Osteocyte (in vitro differentiated cells): ENCODE results near the gene NUP37. TPM values are rescaled to one million over a fixed set of nuclear protein-coding genes. Genes with fewer than 3 reads are reported as not detected.

Source experiments
- DNase-seq: peaks from one replicate; pipeline ENCODE4 v3.0.0; 2021; ENCODE audit warnings: mixed read lengths; ENCODE audit not compliant: unreplicated experiment; ENCODE audit errors: extremely low spot score
- H3K27ac Mint-ChIP-seq: one replicate; pipeline ENCODE4 v1.8.0; 2021; ENCODE audit warnings: mild to moderate bottlenecking, mixed read lengths; ENCODE audit not compliant: unreplicated experiment
- H3K27me3 Mint-ChIP-seq: one replicate; pipeline ENCODE4 v1.8.0; 2021; ENCODE audit warnings: mixed read lengths; ENCODE audit not compliant: unreplicated experiment
- H3K36me3 Mint-ChIP-seq: one replicate; pipeline ENCODE4 v1.8.0; 2021; ENCODE audit warnings: mixed read lengths; ENCODE audit not compliant: unreplicated experiment
- H3K4me1 Mint-ChIP-seq: one replicate; pipeline ENCODE4 v1.8.0; 2021; ENCODE audit warnings: mixed read lengths; ENCODE audit not compliant: unreplicated experiment
- H3K4me3 Mint-ChIP-seq: one replicate; pipeline ENCODE4 v1.8.0; 2021; ENCODE audit warnings: mild to moderate bottlenecking, moderate library complexity, mixed read lengths; ENCODE audit not compliant: unreplicated experiment
- H3K9me3 Mint-ChIP-seq: one replicate; pipeline ENCODE4 v1.8.0; 2021; ENCODE audit warnings: mixed read lengths; ENCODE audit not compliant: unreplicated experiment
- CTCF ChIP-seq: fragments of 200-600 bp; sonication (generic); IDR thresholded peaks from 2 replicates; pipeline ENCODE4 v1.5.0; 2021; ENCODE audit warnings: antibody characterized with exemption, mild to moderate bottlenecking, moderate library complexity
- total RNA-seq: library from RNA; stranded (reverse); gene quantifications from 2 replicates; pipeline ENCODE4 v1.2.1, GENCODE V29; 2021

Gene NUP37
- total RNA-seq, 1 donor from 2014 or later: 24.6 TPM

DNA sequence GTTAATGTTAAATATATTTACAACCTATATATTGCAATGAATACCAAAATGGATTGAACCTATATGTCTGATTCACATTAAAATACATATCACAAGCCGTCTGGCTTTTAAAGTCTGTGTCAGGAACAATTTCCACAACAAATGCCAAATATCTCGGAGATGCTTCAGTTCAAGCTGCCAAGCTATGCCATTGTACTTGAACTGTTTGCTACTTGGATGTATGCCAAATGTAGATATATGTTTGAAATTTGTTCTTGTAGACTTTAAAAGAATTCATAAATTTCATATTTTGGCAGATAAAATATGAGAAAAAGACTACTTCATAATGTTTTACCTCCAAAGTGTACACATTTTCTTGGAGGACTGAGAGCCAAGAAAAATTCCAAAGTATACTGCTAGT, 95.1 kb downstream of the NUP37 start:
- Mint-ChIP-seq H3K36me3 (peaks cover 21% of the 10 kb centered on the region), H3K4me3 (no peak overlapping the region), H3K4me1 (no peaks in the 10 kb centered on the region), H3K9me3 (no peaks in the 10 kb centered on the region), H3K27ac (no peak overlapping the region), H3K27me3 (no peaks in the 10 kb centered on the region)
- no peak for TF ChIP-seq CTCF
- no peak for DNase-seq

GRCh38 chr12:102023343-102023930, 96.5 kb downstream of the NUP37 start:
- Mint-ChIP-seq H3K4me1 (no peaks in the 10 kb centered on the region), H3K27me3 (no peaks in the 10 kb centered on the region), H3K36me3 (peaks cover 17% of the 10 kb centered on the region), H3K4me3 (no peak overlapping the region), H3K9me3 (no peaks in the 10 kb centered on the region), H3K27ac (no peak overlapping the region)
- no peak for TF ChIP-seq CTCF
- DNase-seq: no peak

Other genes with a start within 250 kb of the NUP37 start
- 18.2 and 20.0 TPM in 2 replicates for gene DRAM1, start 242.5 kb downstream of the NUP37 start, total RNA-seq
- gene WASHC3, start 58.1 kb downstream of the NUP37 start, total RNA-seq: 31.2 and 34.4 TPM in 2 replicates
- gene PARPBP, start 69 bp upstream of the NUP37 start, total RNA-seq: 5.1 and 5.6 TPM in 2 replicates
- not detected in 2 replicates for gene PMCH, start 77.7 kb upstream of the NUP37 start, total RNA-seq